ENCODE data around the gene SPTB. TPM values are rescaled to one million over a fixed set of nuclear protein-coding genes. Genes with fewer than 3 reads are reported as not detected.

Gene SPTB
- total and polyA plus RNA-seq, 10 of the 15 experiments (the other 5 are each of a cell fraction or from before 2014, with no cell fraction given), result under 0.01 to 0.04 (median 0.02) TPM; not detected in 4

DNA sequence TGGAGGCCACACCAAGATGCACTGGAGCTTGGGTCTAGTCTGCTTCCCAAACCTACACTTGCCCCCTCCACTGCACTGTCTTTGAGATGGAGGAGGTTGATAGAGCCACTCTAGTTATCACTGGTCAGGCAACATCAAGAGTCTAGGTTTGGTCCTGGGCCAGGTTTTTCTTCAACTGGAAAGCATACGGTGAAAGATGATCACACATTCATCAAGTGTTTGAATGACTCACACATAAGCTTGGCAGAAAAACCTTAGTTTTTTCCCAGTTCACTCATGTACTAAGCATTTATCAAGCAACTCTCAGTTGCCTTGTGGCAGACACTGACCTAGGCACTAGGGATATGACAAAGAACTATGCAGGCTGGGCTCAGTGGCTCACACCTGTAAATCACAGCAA, 91.0 kb downstream of the SPTB start (continued):
- TF ChIP-seq EZH2 (IDR thresholded peaks at IDR 0.05; ENCODE audit: borderline replicate concordance, control insufficient read depth, low read depth, low read length) (no peak), CHD1 (IDR thresholded peaks at IDR 0.05; ENCODE audit: low read depth, low read length) (no peak), SKIL (IDR thresholded peaks at IDR 0.05; ENCODE audit: low read depth, poor library complexity, severe bottlenecking) (no peak), NRF1 (conservative IDR thresholded peaks at IDR 0.05; ENCODE audit: low read depth, low read length) (no peak), TCF3 (IDR thresholded peaks at IDR 0.05; ENCODE audit: borderline replicate concordance, insufficient read depth, low read depth, low read length) (no peak), POLR2AphosphoS2 (IDR thresholded peaks at IDR 0.05; ENCODE audit: low read depth, low read length) (no peak), USF1 (IDR thresholded peaks at IDR 0.05; ENCODE audit: borderline replicate concordance, extremely low read length, insufficient read depth, low read depth, low read length) (no peak), EGR1 (IDR thresholded peaks at IDR 0.05; ENCODE audit: borderline replicate concordance in 1 of 2, low read depth in 2 of 2, low read length in 2 of 2) (no peak)

- Histone ChIP-seq H3K27me3 (replicated peaks in 1 of 2; ENCODE audit: control insufficient read depth in 2 of 2, insufficient read depth in 2 of 2, low read length in 1 of 2) (peaks cover 1 to 3% of the 10 kb centered on the region in 2 experiments; a peak in 3 of 4 replicates), H2AFZ (ENCODE audit: control insufficient read depth, low read depth, low read length) (no peak overlapping the region), H3K9ac (ENCODE audit: control insufficient read depth, insufficient read depth, low read length) (no peak overlapping the region), H3K36me3 (ENCODE audit: control insufficient read depth in 2 of 2, insufficient read depth in 2 of 2, low read length in 1 of 2) (no peaks in the 10 kb centered on the region), H3K27ac (ENCODE audit: control insufficient read depth, insufficient read depth) (no peak overlapping the region), H4K20me1 (ENCODE audit: control insufficient read depth, insufficient read depth) (no peaks in the 10 kb centered on the region), H3K9me3 (replicated peaks; ENCODE audit: control insufficient read depth, insufficient read depth, low read length) (no peaks in the 10 kb centered on the region), H3K4me2 (ENCODE audit: control insufficient read depth, insufficient read depth) (no peak overlapping the region), H3K4me3 (no peak overlapping the region), H3K4me1 (ENCODE audit: control insufficient read depth, insufficient read depth, low read length) (no peaks in the 10 kb centered on the region), H3K79me2 (ENCODE audit: control insufficient read depth, insufficient read depth, low read length) (no peaks in the 10 kb centered on the region)
- FAIRE-seq (no peak), ATAC-seq (no peak), DNase-seq (ENCODE audit: low read depth, low spot score) (no peak)
- CTCF ChIA-PET, result interaction anchor here (0.6 kb wide), 1 partner anchor 11 kb away, joined by 3 read pairs; no protein-coding TSS in a partner anchor
- in situ Hi-C loops (cut with MboI) (no loop called here), intact Hi-C loops (cut with micrococcal nuclease; ENCODE audit: unreplicated experiment) (no loop called here)
- 60% methylated on average over 6 of the region's 6 CpGs for WGBS (ENCODE audit: insufficient coverage, insufficient replicate concordance, low lambda C conversion rate, missing lambda C conversion rate)
- no TSS peak for BruUV-seq (replicated peaks)
- POLR2A ChIA-PET, result no interaction called here
- RAD21 ChIA-PET (ENCODE audit: unreplicated experiment), result no interaction called here
- SMC1A ChIA-PET (ENCODE audit: uncharacterized antibody, unreplicated experiment), result no interaction called here
- no peak for TF ChIP-seq RAD51 (IDR thresholded peaks at IDR 0.05)
- TF ChIP-seq ZBTB11 (CRISPR knock-in tag; IDR thresholded peaks at IDR 0.05), result no peak
- TF ChIP-seq, protein P1, sequence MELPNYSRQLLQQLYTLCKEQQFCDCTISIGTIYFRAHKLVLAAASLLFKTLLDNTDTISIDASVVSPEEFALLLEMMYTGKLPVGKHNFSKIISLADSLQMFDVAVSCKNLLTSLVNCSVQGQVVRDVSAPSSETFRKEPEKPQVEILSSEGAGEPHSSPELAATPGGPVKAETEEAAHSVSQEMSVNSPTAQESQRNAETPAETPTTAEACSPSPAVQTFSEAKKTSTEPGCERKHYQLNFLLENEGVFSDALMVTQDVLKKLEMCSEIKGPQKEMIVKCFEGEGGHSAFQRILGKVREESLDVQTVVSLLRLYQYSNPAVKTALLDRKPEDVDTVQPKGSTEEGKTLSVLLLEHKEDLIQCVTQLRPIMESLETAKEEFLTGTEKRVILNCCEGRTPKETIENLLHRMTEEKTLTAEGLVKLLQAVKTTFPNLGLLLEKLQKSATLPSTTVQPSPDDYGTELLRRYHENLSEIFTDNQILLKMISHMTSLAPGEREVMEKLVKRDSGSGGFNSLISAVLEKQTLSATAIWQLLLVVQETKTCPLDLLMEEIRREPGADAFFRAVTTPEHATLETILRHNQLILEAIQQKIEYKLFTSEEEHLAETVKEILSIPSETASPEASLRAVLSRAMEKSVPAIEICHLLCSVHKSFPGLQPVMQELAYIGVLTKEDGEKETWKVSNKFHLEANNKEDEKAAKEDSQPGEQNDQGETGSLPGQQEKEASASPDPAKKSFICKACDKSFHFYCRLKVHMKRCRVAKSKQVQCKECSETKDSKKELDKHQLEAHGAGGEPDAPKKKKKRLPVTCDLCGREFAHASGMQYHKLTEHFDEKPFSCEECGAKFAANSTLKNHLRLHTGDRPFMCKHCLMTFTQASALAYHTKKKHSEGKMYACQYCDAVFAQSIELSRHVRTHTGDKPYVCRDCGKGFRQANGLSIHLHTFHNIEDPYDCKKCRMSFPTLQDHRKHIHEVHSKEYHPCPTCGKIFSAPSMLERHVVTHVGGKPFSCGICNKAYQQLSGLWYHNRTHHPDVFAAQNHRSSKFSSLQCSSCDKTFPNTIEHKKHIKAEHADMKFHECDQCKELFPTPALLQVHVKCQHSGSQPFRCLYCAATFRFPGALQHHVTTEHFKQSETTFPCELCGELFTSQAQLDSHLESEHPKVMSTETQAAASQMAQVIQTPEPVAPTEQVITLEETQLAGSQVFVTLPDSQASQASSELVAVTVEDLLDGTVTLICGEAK (IDR thresholded peaks at IDR 0.05; ENCODE audit: borderline replicate concordance), result no peak
- TF ChIP-seq EZH2 (IDR thresholded peaks at IDR 0.05; ENCODE audit: borderline replicate concordance, control insufficient read depth, low read depth, low read length), result no peak
Measured at GRCh38 chr14:64787619-64788018, 92.1 kb downstream of the SPTB start.
